HG03571 (cell line): ENCODE results near the gene PLEKHA7.

Experiments
- ATAC-seq: cut with Tn5 transposase; IDR thresholded peaks from one replicate; pipeline ENCODE4 v1.9.1; 2021; ENCODE audit not compliant: unreplicated experiment

Gene PLEKHA7

GRCh38 chr11:16946477-16947282 is 67.5 kb downstream of the PLEKHA7 start:
- ATAC-seq: no peak

GRCh38 chr11:16945671-16946469 is 68.3 kb downstream of the PLEKHA7 start:
- peak; percentile 75 for ATAC-seq

GRCh38 chr11:16942911-16943310 is 71.3 kb downstream of the PLEKHA7 start:
- ATAC-seq: no peak

- ATAC-seq: no peak
Measured at GRCh38 chr11:16942342-16942741, 71.9 kb downstream of the PLEKHA7 start.

- no peak for ATAC-seq
Measured at GRCh38 chr11:16941935-16942334, 72.3 kb downstream of the PLEKHA7 start.

GRCh38 chr11:16938061-16938460 is 76.2 kb downstream of the PLEKHA7 start:
- ATAC-seq: no peak

- ATAC-seq: no peak
Measured at GRCh38 chr11:16936643-16937042, 77.6 kb downstream of the PLEKHA7 start.

- ATAC-seq: no peak
Measured at GRCh38 chr11:16935518-16936302, 78.5 kb downstream of the PLEKHA7 start.

- ATAC-seq: no peak
Measured at GRCh38 chr11:16933756-16934603, 80.2 kb downstream of the PLEKHA7 start.

- ATAC-seq: no peak
Measured at GRCh38 chr11:16933291-16933690, 80.9 kb downstream of the PLEKHA7 start.

- ATAC-seq: no peak
Measured at GRCh38 chr11:16928044-16928443, 86.2 kb downstream of the PLEKHA7 start.

GRCh38 chr11:16926883-16927626 is 87.2 kb downstream of the PLEKHA7 start:
- ATAC-seq: no peak

- no peak for ATAC-seq
Measured at GRCh38 chr11:16925561-16926065, 88.6 kb downstream of the PLEKHA7 start.

- no peak for ATAC-seq
Measured at GRCh38 chr11:16924826-16925560, 89.2 kb downstream of the PLEKHA7 start.

GRCh38 chr11:16924462-16924825 is 89.8 kb downstream of the PLEKHA7 start:
- no peak for ATAC-seq

GRCh38 chr11:16923987-16924386 is 90.2 kb downstream of the PLEKHA7 start:
- ATAC-seq: no peak

- ATAC-seq: no peak
Measured at GRCh38 chr11:16921668-16922067, 92.5 kb downstream of the PLEKHA7 start.

- no peak for ATAC-seq
Measured at GRCh38 chr11:16921019-16921418, 93.2 kb downstream of the PLEKHA7 start.

GRCh38 chr11:16920559-16920958 is 93.7 kb downstream of the PLEKHA7 start:
- ATAC-seq: no peak
